IMR-90 (cell line): ENCODE results near the gene VHLL. TPM values are rescaled to one million over a fixed set of nuclear protein-coding genes. Genes with fewer than 3 reads are reported as not detected.

Experiments
- ATAC-seq: fragments of 200-7000 bp; cut with Tn5 transposase; 2 replicates; pipeline ENCODE4 v1.9.1; 2020; ENCODE audit warnings: low read depth, mild to moderate bottlenecking, moderate library complexity
- BruUV-seq: library from RNA; stranded (reverse); fragments of 400-500 nt; replicated peaks from 2 replicates; lab custom pipeline; 2021; lab: Mats Ljungman, UMichigan
- CTCF ChIA-PET: fragments of 300-600 bp; formaldehyde crosslinking; extraction: SDS; loops from one replicate; lab custom pipeline; 2021; ENCODE audit warnings: antibody characterized with exemption; lab: Yijun Ruan, JAX
- POLR2A ChIA-PET: fragments of 300-600 bp; sonication (Branson Sonifier 250); formaldehyde crosslinking; loops from one replicate; lab custom pipeline; 2022; ENCODE audit warnings: antibody characterized with exemption; ENCODE audit not compliant: unreplicated experiment; lab: Charles Lee
- DNase-seq: peaks from one replicate; pipeline ENCODE4 v3.0.0; 2013
- H2AFZ ChIP-seq: replicated peaks from 2 replicates; pipeline ENCODE3; 2013; ENCODE audit warnings: low read length, mild to moderate bottlenecking; ENCODE audit not compliant: poor library complexity
- H2AK5ac ChIP-seq: 2 replicates; pipeline ENCODE4 v1.6.1; 2013; ENCODE audit warnings: low read depth, low read length, inconsistent platforms
- H2AK9ac ChIP-seq: replicated peaks from 2 replicates; pipeline ENCODE3; 2013; ENCODE audit warnings: mild to moderate bottlenecking, low read depth, low read length, moderate library complexity; ENCODE audit not compliant: poor library complexity
- H2BK120ac ChIP-seq: 2 replicates; pipeline ENCODE4 v1.6.1; 2013; ENCODE audit warnings: low read depth, low read length, inconsistent platforms
- H2BK15ac ChIP-seq: 3 replicates; pipeline ENCODE4 v1.6.1; 2013; ENCODE audit warnings: low read depth, low read length, inconsistent platforms
- H2BK20ac ChIP-seq: 2 replicates; pipeline ENCODE4 v1.6.1; 2013; ENCODE audit warnings: low read depth, mild to moderate bottlenecking, inconsistent platforms, low read length, moderate library complexity
- H2BK5ac ChIP-seq: 2 replicates; pipeline ENCODE4 v1.6.1; 2013; ENCODE audit warnings: mild to moderate bottlenecking, low read depth, low read length, inconsistent platforms; ENCODE audit not compliant: poor library complexity, severe bottlenecking
- H3K14ac ChIP-seq: replicated peaks from 2 replicates; pipeline ENCODE4 v1.6.1; 2013; ENCODE audit warnings: low read depth, low read length, inconsistent platforms
- H3K18ac ChIP-seq: 2 replicates; pipeline ENCODE4 v1.6.1; 2013; ENCODE audit warnings: low read depth, low read length, control low read depth
- H3K23ac ChIP-seq: 2 replicates; pipeline ENCODE4 v1.6.1; 2013; ENCODE audit warnings: low read depth, low read length, inconsistent platforms
- H3K27ac ChIP-seq: 2 replicates; pipeline ENCODE4 v1.5.1; 2013; ENCODE audit warnings: mild to moderate bottlenecking, control low read depth, low read length; ENCODE audit not compliant: insufficient read depth
- H3K27me3 ChIP-seq: 2 replicates; pipeline ENCODE4 v1.6.1; 2013; ENCODE audit warnings: low read length; ENCODE audit not compliant: control insufficient read depth, insufficient read depth
- H3K36me3 ChIP-seq: 2 replicates; pipeline ENCODE4 v1.6.1; 2013; ENCODE audit warnings: low read length, mixed read lengths; ENCODE audit not compliant: control insufficient read depth, insufficient read depth
- H3K4ac ChIP-seq: 2 replicates; pipeline ENCODE4 v1.6.1; 2013; ENCODE audit warnings: low read depth, low read length, inconsistent platforms
- H3K4me1 ChIP-seq: 2 replicates; pipeline ENCODE4 v1.6.1; 2013; ENCODE audit warnings: low read length, mixed read lengths; ENCODE audit not compliant: control insufficient read depth, insufficient read depth
- H3K4me2 ChIP-seq: 2 replicates; pipeline ENCODE4 v1.6.1; 2013; ENCODE audit warnings: low read depth, mild to moderate bottlenecking, control low read depth, low read length, moderate library complexity
- H3K4me3 ChIP-seq: 2 replicates; pipeline ENCODE4 v1.5.1; 2013; ENCODE audit warnings: low read depth, mild to moderate bottlenecking, control low read depth, low read length, moderate library complexity; ENCODE audit not compliant: insufficient read depth
- H3K56ac ChIP-seq: 2 replicates; pipeline ENCODE4 v1.6.1; 2013; ENCODE audit warnings: low read length, inconsistent platforms; ENCODE audit not compliant: insufficient read depth; ENCODE audit errors: extremely low read depth
- H3K79me1 ChIP-seq, 2 experiments: 2 replicates each; pipeline ENCODE4 v1.6.1; 2013; ENCODE audit warnings: low read length in 2 of 2, inconsistent platforms in 1 of 2, low read depth in 1 of 2
- H3K9ac ChIP-seq: 2 replicates; pipeline ENCODE4 v1.6.1; 2013; ENCODE audit warnings: low read depth, low read length, control low read depth
- H3K9me1 ChIP-seq: 2 replicates; pipeline ENCODE4 v1.6.1; 2013; ENCODE audit warnings: low read length, inconsistent platforms; ENCODE audit not compliant: insufficient read depth
- H3K9me3 ChIP-seq: 2 replicates; pipeline ENCODE4 v1.6.1; 2013; ENCODE audit warnings: low read length; ENCODE audit not compliant: control insufficient read depth, insufficient read depth
- H4K20me1 ChIP-seq: 2 replicates; pipeline ENCODE4 v1.6.1; 2013; ENCODE audit warnings: low read length, inconsistent platforms; ENCODE audit not compliant: insufficient read depth
- H4K5ac ChIP-seq: 2 replicates; pipeline ENCODE4 v1.6.1; 2013; ENCODE audit warnings: mild to moderate bottlenecking, low read depth, low read length, control low read depth
- H4K8ac ChIP-seq, 2 experiments: 2 replicates each; pipeline ENCODE4 v1.6.1; 2013; ENCODE audit warnings: low read depth in 2 of 2, low read length in 2 of 2, control low read depth in 1 of 2, inconsistent platforms in 1 of 2
- H4K91ac ChIP-seq: 2 replicates; pipeline ENCODE4 v1.6.1; 2013; ENCODE audit warnings: low read depth, low read length, inconsistent platforms; ENCODE audit not compliant: insufficient read depth
- CEBPB ChIP-seq: IDR thresholded peaks from 2 replicates; pipeline ENCODE4 v1.6.1; 2012; ENCODE audit warnings: low read depth, low read length, improper control_type of control experiment
- FOS ChIP-seq: fragments of 150-350 bp; IDR thresholded peaks from 2 replicates; pipeline ENCODE4 v1.6.1; 2016; ENCODE audit warnings: low read depth, low read length
- MAFK ChIP-seq: IDR thresholded peaks from 2 replicates; pipeline ENCODE4 v1.6.1; 2012; ENCODE audit warnings: low read depth, low read length, improper control_type of control experiment
- MAZ ChIP-seq: IDR thresholded peaks from 2 replicates; pipeline ENCODE4 v1.6.1; 2012; ENCODE audit warnings: low read depth, mild to moderate bottlenecking, low read length, improper control_type of control experiment, moderate library complexity, borderline replicate concordance
- MXI1 ChIP-seq: IDR thresholded peaks from 2 replicates; pipeline ENCODE4 v1.6.1; 2012; ENCODE audit warnings: low read depth, mild to moderate bottlenecking, low read length, moderate library complexity, borderline replicate concordance
- POLR2A ChIP-seq: IDR thresholded peaks from 2 replicates; pipeline ENCODE4 v1.6.1; 2012; ENCODE audit warnings: mild to moderate bottlenecking, low read depth, low read length
- RFX5 ChIP-seq: IDR thresholded peaks from 2 replicates; pipeline ENCODE4 v1.8.0; 2012; ENCODE audit warnings: low read depth, mild to moderate bottlenecking, low read length, moderate library complexity
- WGBS, 2 experiments: methylation state at CpG; one replicate each; pipeline versions ENCODE4 v1.1.5 to v1.1.7; 2013; ENCODE audit warnings: missing lambda C conversion rate in 2 of 2; ENCODE audit not compliant: insufficient read length in 1 of 2; ENCODE audit errors: extremely low coverage in 2 of 2; 5-methylcytosine and 5-hydroxymethylcytosine counted together
- dilution Hi-C: fragments of 300-500 bp; cut with HindIII; formaldehyde crosslinking; loops from one replicate; pipeline ENCODE4 v1.14.3; 2018; ENCODE audit warnings: low sequenced_read_pairs; ENCODE audit not compliant: unreplicated experiment
- in situ Hi-C: fragments of 300-500 bp; cut with MboI; formaldehyde crosslinking; loops from 3 replicates; pipeline ENCODE4 v1.14.3; 2019; ENCODE audit warnings: low sequenced_read_pairs, inconsistent platforms, mixed read lengths
- intact Hi-C: fragments of 100-400 bp; cut with micrococcal nuclease; formaldehyde crosslinking; loops from 2 replicates; pipeline ENCODE4 v1.10.0; 2022
- polyA plus RNA-seq, 3 experiments: library from polyadenylated mRNA; depleted of rRNA; stranded (reverse); fragments of >200 nt; gene quantifications; 2 replicates each; pipeline ENCODE4 v1.2.3, GENCODE V29; 2012; ENCODE audit warnings: low replicate concordance in 1 of 3
- total RNA-seq: library from RNA; depleted of rRNA; stranded (reverse); fragments of >200 nt; gene quantifications from 2 replicates; pipeline ENCODE4 v1.2.3, GENCODE V29; 2012
- TF ChIP-seq, protein P1 (sequence below): conservative IDR thresholded peaks from 2 replicates; pipeline ENCODE4 v1.5.1; 2012; ENCODE audit warnings: mild to moderate bottlenecking, low read depth, low read length, improper control_type of control experiment
- TF ChIP-seq, protein P2 (sequence below): fragments of 150-350 bp; IDR thresholded peaks from 2 replicates; pipeline ENCODE4 v1.6.1; 2016; ENCODE audit warnings: low read depth, mild to moderate bottlenecking, low read length, moderate library complexity, borderline replicate concordance

The VHLL gene
- total and polyA plus RNA-seq, 2 of the 4 experiments (the other 2 are of a cell fraction): not detected

DNA sequence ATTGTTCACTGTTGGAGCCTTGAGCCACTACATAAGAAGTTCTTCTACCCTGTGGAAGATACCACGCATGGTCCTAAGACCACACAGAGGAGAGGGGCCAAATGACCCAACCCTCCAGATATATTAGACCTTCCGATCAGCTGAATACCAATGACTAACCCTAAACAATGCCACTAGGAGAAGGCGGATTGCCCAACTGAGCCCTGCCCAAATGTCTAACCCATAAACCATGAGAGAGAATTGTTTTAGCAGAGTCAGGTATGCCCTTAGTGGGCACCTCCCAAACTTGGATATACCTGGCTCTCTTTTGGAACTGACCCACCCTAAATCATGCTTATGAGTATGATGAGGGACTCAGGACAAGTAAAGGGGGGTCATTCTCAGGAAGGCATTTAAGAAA is 28.8 kb downstream of the VHLL start:
- no peak overlapping the region for H4K8ac ChIP-seq
- no peak overlapping the region for H2AK5ac ChIP-seq
- H2BK15ac ChIP-seq: no peak overlapping the region
- TF ChIP-seq FOS: no peak
- TF ChIP-seq, protein P1, sequence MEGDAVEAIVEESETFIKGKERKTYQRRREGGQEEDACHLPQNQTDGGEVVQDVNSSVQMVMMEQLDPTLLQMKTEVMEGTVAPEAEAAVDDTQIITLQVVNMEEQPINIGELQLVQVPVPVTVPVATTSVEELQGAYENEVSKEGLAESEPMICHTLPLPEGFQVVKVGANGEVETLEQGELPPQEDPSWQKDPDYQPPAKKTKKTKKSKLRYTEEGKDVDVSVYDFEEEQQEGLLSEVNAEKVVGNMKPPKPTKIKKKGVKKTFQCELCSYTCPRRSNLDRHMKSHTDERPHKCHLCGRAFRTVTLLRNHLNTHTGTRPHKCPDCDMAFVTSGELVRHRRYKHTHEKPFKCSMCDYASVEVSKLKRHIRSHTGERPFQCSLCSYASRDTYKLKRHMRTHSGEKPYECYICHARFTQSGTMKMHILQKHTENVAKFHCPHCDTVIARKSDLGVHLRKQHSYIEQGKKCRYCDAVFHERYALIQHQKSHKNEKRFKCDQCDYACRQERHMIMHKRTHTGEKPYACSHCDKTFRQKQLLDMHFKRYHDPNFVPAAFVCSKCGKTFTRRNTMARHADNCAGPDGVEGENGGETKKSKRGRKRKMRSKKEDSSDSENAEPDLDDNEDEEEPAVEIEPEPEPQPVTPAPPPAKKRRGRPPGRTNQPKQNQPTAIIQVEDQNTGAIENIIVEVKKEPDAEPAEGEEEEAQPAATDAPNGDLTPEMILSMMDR: no peak
- no peak for TF ChIP-seq RFX5
- TF ChIP-seq POLR2A: no peak
- no peak for TF ChIP-seq MXI1
- no peak for TF ChIP-seq MAZ
- TF ChIP-seq CEBPB: no peak
- TF ChIP-seq, protein P2, sequence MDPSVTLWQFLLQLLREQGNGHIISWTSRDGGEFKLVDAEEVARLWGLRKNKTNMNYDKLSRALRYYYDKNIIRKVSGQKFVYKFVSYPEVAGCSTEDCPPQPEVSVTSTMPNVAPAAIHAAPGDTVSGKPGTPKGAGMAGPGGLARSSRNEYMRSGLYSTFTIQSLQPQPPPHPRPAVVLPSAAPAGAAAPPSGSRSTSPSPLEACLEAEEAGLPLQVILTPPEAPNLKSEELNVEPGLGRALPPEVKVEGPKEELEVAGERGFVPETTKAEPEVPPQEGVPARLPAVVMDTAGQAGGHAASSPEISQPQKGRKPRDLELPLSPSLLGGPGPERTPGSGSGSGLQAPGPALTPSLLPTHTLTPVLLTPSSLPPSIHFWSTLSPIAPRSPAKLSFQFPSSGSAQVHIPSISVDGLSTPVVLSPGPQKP: no peak
- TF ChIP-seq MAFK: no peak
- H2BK120ac ChIP-seq: no peak overlapping the region
- dilution Hi-C loops: no loop called here
- no peak overlapping the region for H4K91ac ChIP-seq
- peaks cover 13 to 57% of the 10 kb centered on the region in 2 experiments; a peak in 3 of 4 replicates for H3K79me1 ChIP-seq
- no peak overlapping the region for H4K5ac ChIP-seq
- CTCF ChIA-PET: no interaction called here
- no peak overlapping the region for H2BK20ac ChIP-seq
- no CpG with 5 or more reads among the region's 3 CpGs for WGBS, 2 experiments
- H3K4me3 ChIP-seq: no peak overlapping the region
- H3K27ac ChIP-seq: no peak overlapping the region
- DNase-seq: no peak
- no peak overlapping the region for H3K18ac ChIP-seq
- no peaks in the 10 kb centered on the region for H3K27me3 ChIP-seq
- no peak for ATAC-seq
- H2BK5ac ChIP-seq: no peak overlapping the region
- POLR2A ChIA-PET: no interaction called here
- intact Hi-C loops: no loop called here
- H3K9ac ChIP-seq: no peak overlapping the region
- no peak overlapping the region for H3K4ac ChIP-seq
- H3K56ac ChIP-seq: no peak overlapping the region
- H3K14ac ChIP-seq: no peak overlapping the region
- no peaks in the 10 kb centered on the region for H3K9me3 ChIP-seq
- H2AFZ ChIP-seq: no peak overlapping the region
- peaks cover 13% of the 10 kb centered on the region; the same call in 1 of the 2 replicates for H4K20me1 ChIP-seq
- H3K9me1 ChIP-seq: peaks cover 10% of the 10 kb centered on the region
- peaks cover 1% of the 10 kb centered on the region; the same call in 1 of the 2 replicates for H3K4me1 ChIP-seq
- in situ Hi-C loops: no loop called here
- no peak overlapping the region for H3K23ac ChIP-seq
- BruUV-seq: no TSS peak
- H3K4me2 ChIP-seq: no peak overlapping the region
- peaks cover 68% of the 10 kb centered on the region for H3K36me3 ChIP-seq
- no peak overlapping the region for H2AK9ac ChIP-seq
